ENCODE results near the gene IGHMBP2.

GRCh38 chr11:68878022-68878421 is 25.7 kb upstream of the IGHMBP2 start:
- no peak for TF ChIP-seq EZH2 (IDR thresholded peaks at IDR 0.05; ENCODE audit: borderline replicate concordance, low read depth, low read length, severe bottlenecking)
- no peak for TF ChIP-seq CTCF (IDR thresholded peaks at IDR 0.05; ENCODE audit: borderline replicate concordance, extremely low read depth, low read length, poor library complexity, severe bottlenecking)

Measured in DND-41 (cell line).